Uterus (tissue), 2 donors: Measurements from ENCODE around the gene LCAT.

Source experiments
- POLR2A ChIP-seq, 2 donors: fragments of 450-650 bp; IDR thresholded peaks; one replicate each; pipeline ENCODE4 v1.6.1; 2016; ENCODE audit warnings: antibody characterized with exemption in 2 of 2, mild to moderate bottlenecking in 1 of 2, moderate library complexity in 1 of 2
- TF ChIP-seq, protein P1 (sequence below), 4 experiments: fragments of 200-600 bp in 2 of 4; fragments of 450-650 bp in 2 of 4; sonication (generic) in 2 of 4; IDR thresholded peaks; one replicate each; pipeline ENCODE4 v1.5.1; 2016 to 2019; ENCODE audit warnings: antibody characterized with exemption in 4 of 4, mild to moderate bottlenecking in 2 of 4, moderate library complexity in 1 of 4

DNA sequence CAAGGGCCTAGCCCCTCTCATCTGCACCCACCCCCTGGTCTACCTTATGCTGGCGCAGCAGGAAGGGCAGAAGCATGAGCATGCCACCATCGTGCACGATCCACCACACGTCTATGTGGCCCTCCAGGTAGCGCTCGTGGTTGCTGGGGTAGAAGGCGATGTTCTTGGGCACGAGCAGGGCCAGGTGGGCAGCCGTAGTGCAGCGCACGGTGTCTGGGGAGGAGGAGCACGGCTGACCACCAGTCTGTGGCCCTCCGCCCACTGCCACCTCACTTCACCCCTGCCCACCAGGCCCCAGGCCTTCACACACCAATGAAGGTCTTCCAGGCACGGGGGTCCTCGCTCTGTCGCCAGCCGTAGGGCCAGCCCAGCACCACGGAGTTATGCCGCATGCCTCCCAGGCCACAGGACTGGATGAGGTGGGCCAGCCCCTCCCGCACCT lies 2.2 kb upstream of the LCAT start:
- TF ChIP-seq, protein P1, sequence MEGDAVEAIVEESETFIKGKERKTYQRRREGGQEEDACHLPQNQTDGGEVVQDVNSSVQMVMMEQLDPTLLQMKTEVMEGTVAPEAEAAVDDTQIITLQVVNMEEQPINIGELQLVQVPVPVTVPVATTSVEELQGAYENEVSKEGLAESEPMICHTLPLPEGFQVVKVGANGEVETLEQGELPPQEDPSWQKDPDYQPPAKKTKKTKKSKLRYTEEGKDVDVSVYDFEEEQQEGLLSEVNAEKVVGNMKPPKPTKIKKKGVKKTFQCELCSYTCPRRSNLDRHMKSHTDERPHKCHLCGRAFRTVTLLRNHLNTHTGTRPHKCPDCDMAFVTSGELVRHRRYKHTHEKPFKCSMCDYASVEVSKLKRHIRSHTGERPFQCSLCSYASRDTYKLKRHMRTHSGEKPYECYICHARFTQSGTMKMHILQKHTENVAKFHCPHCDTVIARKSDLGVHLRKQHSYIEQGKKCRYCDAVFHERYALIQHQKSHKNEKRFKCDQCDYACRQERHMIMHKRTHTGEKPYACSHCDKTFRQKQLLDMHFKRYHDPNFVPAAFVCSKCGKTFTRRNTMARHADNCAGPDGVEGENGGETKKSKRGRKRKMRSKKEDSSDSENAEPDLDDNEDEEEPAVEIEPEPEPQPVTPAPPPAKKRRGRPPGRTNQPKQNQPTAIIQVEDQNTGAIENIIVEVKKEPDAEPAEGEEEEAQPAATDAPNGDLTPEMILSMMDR (IDR thresholded peaks at IDR 0.05), result no peak
- no peak for TF ChIP-seq POLR2A (IDR thresholded peaks at IDR 0.05)
